Vagina (tissue), 2 donors: ENCODE results near the gene BPIFA3.

Experiments used
- CTCF ChIP-seq, 3 experiments: fragments of 450-650 bp in 2 of 3; fragments of 200-600 bp in 1 of 3; sonication (generic) in 1 of 3; IDR thresholded peaks; one replicate each; pipeline ENCODE4 v1.5.1; 2017 to 2019; ENCODE audit warnings: antibody characterized with exemption in 3 of 3, mild to moderate bottlenecking in 2 of 3, moderate library complexity in 2 of 3
- POLR2A ChIP-seq, 2 donors: fragments of 450-650 bp; IDR thresholded peaks; one replicate each; pipeline ENCODE4 v1.6.1; 2017; ENCODE audit warnings: antibody characterized with exemption in 2 of 2, mild to moderate bottlenecking in 2 of 2, moderate library complexity in 2 of 2

DNA sequence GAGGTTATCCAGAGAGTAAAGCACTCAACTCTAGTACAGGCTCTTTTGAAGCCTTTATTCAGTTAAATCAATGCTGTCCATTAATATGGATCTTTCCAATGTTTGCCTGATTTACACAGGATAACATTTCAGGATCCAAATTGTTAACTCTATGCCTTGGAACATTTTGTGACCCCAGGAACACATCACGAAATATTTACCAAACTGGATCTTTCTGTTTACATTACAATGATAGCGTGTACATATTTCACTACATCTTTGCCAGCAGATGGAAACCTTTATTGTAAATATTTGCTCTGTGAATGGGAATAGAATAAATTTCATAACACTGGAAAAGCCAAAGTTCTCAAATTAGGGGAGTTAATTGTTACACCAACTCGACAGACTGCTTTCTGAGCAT is 25.7 kb upstream of the BPIFA3 start:
- no peak for TF ChIP-seq CTCF (IDR thresholded peaks at IDR 0.05)
- TF ChIP-seq POLR2A (IDR thresholded peaks at IDR 0.05): no peak
